HG02938 (cell line): ENCODE results near the gene MYO1D.
"Not testable (repeated sequence)": the region's sequence is repeated elsewhere in the genome, so short reads cannot be mapped to it uniquely, and the experiment has no call there.

Experiments
- ATAC-seq: cut with Tn5 transposase; IDR thresholded peaks from one replicate; pipeline ENCODE4 v1.9.1; 2021; ENCODE audit warnings: mild to moderate bottlenecking, moderate library complexity; ENCODE audit not compliant: unreplicated experiment

The MYO1D gene

GRCh38 chr17:32876417-32877163 is at the start of gene MYO1D:
Gene MYO1D, minus strand, starts transcription at chr17:32877124. Its CDS starts 252 bp downstream, at chr17:32876872.
- peak; percentile 58 for ATAC-seq

DNA sequence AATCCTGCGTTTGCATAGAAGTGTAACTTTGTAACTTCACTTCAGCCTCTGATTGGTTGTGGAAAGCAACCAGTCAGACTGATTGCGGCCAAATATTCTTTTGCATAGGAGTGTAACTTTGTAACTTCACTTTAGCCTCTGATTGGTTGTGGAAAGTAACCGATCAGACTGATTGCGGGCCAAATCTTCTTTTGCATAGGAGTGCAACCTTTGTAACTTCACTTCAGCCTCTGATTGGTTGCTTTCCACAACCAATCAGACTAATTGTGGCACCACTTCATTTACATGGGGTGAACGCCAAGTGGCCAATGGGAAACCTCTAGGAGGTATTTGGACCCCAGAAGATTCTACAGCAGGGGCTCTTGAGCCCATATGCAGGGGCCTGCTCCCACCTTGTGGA is 49.3 kb upstream of the MYO1D start:
- no peak for ATAC-seq

DNA sequence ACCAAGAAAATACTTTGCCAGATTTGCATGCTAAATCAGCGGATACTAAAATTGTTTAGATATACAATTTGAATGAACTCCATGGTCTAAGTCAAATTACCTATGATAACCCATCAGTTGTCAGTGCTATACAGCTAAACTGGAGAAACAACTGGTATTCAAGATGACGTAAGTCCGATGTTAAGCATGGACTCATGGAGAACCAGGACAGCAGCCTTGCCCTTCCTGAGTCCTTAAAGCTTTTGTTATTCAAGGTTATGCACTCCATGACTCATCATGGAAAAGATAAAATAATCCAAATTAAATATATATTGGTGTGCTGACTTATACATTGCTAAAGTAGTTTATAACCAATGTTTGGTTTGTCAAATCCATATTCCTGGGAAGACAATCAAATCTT is 47.0 kb upstream of the MYO1D start:
- ATAC-seq = not testable (repeated sequence)

GRCh38 chr17:32921017-32921416 is 44.1 kb upstream of the MYO1D start:
- ATAC-seq = no peak

DNA sequence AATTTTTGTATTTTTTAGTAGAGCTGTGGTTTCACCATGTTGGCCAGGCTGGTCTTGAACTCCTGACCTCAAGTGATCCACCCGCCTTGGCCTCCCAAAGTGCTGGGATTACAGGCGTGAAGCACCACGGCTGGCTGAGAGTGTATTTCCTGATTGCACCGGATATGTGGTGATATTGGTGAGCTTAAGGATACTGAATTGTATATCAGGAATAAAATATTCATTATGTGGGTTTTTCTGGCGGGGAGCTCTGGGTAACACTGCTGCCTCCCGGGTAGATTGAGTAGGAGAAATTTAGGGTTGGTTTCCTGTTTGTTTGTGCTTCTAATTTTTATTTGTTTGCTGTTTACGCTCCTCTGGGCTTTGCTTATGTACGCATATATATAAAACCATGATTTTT is 43.4 kb upstream of the MYO1D start:
- ATAC-seq = no peak

GRCh38 chr17:32919876-32920275 is 43.0 kb upstream of the MYO1D start:
- not testable (repeated sequence) for ATAC-seq

- no peak for ATAC-seq
These were observed 40.9 kb upstream of the MYO1D start for GRCh38 chr17:32917842-32918241.

DNA sequence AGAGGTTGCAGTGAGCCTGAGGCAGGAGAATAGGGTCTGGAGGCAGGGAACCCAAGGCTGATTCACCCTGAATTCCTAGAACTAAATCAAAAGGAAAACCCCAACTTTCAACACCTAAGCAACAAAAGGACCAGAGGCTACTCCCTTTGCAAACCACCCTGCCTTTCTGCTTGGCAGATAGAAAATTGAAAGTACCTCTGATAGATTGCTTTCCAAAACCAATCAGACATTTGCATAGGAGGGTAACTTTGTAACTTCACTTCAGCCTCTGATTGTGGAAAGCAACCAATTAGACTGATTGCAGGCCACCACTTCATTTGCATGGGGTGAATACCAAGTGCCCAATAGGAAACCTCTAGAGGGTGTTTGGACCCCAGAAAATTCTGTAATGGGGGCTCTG is 40.2 kb upstream of the MYO1D start:
- ATAC-seq = no peak

DNA sequence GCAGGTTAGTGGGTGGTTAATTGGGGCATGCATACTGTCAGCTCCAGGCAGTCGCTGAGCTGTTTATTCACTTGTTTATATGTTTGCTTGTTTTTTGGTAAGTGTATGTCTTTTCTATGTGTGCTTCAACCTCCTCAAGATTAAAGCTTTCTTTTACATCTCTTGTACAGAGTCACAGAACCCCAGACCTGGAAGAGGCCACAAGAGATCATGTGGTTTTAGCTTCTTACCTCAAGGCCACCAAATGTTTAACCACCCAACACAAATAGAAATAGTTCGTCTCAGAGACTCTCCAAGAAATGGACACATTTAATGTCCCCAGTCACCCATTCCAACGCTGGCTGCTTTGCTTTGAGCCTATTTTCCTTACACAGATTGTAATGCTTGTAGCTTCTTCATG is 39.2 kb upstream of the MYO1D start:
- ATAC-seq = no peak

DNA sequence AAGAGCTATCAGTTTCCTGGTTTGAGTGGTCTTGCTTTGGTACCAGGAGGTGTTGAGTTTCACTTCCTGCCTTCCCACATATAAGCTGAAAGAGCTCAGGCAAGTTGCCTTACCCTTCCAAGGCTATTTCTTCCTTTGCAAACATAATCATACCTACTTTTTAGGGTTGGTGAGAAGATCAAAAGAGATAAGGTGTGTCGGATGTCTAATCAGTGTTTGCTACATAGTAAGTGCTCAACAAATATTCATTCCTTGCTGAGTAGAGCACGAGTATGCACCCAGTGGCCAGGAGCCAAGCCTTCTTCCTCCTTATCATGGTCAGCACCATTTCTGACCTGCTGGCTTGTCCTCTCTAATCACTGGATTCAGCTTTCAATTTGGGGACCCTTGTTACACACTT is 38.3 kb upstream of the MYO1D start:
- no peak for ATAC-seq

DNA sequence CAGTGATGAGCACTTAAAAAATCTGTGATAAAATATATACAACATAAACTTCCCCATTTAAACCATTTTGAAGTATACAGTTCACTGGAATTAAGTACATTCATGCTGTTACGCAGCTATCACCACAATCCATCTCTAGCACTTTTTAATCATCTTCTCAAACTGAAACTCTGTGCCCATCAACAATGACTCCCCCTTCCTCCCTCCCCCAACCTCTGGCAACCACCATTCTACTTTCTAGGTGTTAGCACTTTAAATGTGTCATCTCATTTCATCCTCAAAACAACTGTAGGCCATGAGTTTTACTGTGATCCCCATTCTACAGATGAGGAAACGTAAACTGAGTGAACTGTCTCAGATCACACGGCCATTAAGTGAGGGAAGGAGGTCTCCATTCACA is 37.3 kb upstream of the MYO1D start:
- ATAC-seq = no peak

GRCh38 chr17:32913593-32913992 is 36.7 kb upstream of the MYO1D start:
- ATAC-seq = no peak

DNA sequence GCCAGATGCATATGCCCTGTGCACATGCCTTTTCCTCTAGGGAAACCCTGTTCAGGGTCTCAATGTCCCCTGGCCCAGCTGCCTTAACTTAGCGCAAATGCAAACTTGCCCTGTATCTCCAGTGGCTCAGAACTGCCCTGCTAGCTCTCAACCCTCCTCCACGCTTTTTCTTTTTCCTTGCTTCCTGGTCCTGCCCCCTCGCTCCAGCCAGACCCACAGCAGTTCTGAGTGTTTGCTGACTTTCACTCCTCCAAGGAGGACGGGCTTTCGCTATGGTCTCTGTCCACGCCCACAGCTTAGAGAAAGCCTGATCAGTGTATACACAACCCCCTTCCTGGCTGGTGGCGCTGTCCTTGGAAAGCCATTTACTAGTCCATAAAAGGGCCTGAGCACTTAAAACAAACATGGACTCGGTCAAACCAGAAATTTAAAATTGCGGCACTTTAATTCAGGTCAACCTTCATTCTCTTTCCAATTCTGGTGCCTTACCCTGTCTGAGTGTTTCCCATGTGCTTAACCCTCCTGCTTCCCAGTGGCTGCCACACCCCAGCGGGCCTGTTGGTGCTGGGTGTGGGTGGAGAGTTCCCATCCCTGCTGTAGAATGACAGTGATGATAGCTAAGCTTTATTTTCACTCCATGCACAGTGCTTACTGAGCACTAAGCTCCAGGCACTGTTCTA is 35.4 kb upstream of the MYO1D start:
- no peak for ATAC-seq

- ATAC-seq = no peak
These were observed 33.8 kb upstream of the MYO1D start for GRCh38 chr17:32910769-32911168.

DNA sequence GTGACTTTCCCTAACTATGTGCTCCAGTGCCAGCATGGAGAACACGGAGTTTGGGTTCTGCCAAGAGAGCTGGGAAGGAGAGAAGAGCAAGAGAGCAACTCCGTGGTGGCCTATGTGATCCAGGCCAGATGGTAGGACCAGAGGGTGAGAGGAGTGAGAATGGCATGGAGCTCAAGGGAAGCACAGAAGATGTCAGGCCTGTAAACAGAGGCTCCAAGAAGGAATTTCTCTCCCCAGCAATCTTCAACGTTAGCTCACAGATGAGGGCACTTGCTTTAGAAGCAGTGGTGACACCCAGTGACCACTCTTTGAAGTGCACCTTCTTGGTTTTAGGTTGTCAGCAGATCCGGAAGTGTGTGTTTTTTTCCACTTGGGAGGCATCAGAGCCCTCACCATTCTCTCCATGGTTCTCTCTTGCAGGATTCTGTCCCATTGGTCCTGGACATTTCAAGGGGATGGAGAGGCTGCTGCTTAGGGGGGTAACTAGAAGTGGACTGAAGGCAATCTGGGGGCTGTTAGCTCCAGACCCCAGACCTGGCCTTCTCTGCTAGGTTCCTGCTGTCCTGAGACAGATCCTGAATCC is 33.0 kb upstream of the MYO1D start:
- no peak for ATAC-seq

GRCh38 chr17:32907583-32907982 is 30.7 kb upstream of the MYO1D start:
- no peak for ATAC-seq

- no peak for ATAC-seq
These were observed 28.0 kb upstream of the MYO1D start for GRCh38 chr17:32904891-32905290.

DNA sequence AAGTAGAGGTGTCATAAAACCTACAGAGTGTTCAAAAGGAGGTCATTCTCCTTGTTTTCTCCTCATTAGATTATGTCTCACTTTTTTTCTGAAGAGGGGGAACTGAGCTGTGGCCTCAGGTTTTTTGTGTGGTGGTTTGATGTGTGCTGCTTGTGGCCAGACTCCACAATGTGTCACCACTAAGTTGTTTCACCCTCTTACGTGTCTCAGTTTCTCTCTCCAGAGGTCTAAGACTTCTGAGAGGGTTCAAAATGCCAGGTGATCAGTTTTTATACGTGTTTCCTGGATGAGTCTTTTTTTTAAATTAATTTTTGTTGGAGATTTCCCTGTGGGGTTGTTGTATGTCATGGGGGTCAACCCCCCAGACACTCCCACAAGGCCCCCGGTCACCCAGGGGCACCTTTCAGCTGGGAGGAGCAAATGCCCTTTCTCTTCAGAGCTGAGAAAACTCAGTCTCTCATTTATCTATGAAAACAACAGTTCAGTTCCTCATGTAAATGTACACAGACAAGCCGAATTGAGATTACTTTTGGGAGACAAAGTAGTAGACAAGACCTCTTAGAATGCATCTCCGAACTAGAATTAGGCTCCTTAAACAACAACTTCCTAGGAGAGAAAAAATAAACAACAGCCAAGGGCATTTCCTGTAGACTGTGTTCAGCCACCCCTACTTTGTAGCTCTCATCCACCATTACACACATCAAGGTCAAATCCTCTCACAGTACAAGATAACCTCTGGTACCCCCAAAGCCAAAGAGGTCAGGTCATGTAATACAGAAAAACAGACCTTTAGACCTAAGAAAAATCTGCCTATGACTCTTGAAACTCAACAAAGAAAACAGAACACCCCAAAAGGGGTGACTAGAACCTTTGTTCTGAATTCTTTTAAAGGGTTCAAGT is 27.1 kb upstream of the MYO1D start:
- ATAC-seq = no peak

GRCh38 chr17:32901743-32902142 is 24.8 kb upstream of the MYO1D start:
- no peak for ATAC-seq

DNA sequence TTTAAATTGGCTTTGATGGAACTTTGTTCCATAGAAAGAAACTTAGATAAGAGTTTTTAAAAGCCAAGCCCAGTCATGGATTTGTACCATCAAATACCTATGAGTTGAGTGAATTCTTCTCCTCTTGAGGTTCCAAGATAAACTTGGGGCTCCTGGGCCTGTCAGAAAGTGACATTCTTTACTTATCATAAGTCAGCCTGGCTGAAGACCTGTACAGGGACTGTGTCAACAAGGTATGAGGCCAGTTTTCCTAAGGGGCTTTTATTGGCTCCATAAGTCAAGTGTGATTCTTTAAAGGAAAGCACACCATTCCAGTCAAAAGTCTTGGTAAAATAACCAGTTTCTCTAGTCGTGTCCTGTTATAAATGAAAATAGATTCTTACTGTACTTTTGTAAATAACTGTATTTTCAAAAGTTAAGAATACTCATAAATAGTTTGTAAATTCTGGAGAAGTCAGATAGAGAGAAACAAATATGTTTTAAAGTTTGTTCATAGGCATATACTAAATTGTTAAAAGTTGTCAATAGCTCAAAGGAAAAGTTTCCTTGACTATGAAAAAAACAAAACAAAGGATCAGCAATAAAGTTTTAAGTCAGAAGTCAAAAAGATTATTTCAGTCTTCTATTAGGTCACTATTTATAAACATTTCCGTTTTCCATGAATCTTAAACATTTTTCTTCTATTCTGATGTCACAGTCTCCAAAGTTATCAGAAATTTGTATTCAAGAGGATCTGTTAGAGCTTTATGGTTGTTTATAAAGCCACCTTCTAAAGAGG is 22.5 kb upstream of the MYO1D start:
- ATAC-seq = no peak
